Endodermal cell (in vitro differentiated cells): ENCODE measurements around the gene CHMP2A. TPM values are rescaled to one million over a fixed set of nuclear protein-coding genes. Genes with fewer than 3 reads are reported as not detected.

Source experiments
- DNase-seq: peaks from one replicate; pipeline ENCODE4 v3.0.0-alpha.2; 2017
- H3K27ac ChIP-seq: 2 replicates; pipeline ENCODE4 v1.5.1; 2013; ENCODE audit warnings: mild to moderate bottlenecking, low read depth, low read length, moderate library complexity
- H3K27me3 ChIP-seq: 2 replicates; pipeline ENCODE4 v1.6.1; 2013; ENCODE audit warnings: mild to moderate bottlenecking, low read length, moderate library complexity; ENCODE audit not compliant: insufficient read depth, control insufficient read depth, poor library complexity, severe bottlenecking
- H3K36me3 ChIP-seq: 2 replicates; pipeline ENCODE4 v1.7.0; 2013; ENCODE audit warnings: mild to moderate bottlenecking, low read length, moderate library complexity; ENCODE audit not compliant: control insufficient read depth, insufficient read depth
- H3K4me1 ChIP-seq: one replicate; pipeline ENCODE4 v1.7.0; 2013; ENCODE audit warnings: low read length; ENCODE audit not compliant: control insufficient read depth, insufficient read depth
- H3K4me3 ChIP-seq: 2 replicates; pipeline ENCODE4 v1.5.1; 2013; ENCODE audit warnings: mild to moderate bottlenecking, low read length, moderate library complexity
- H3K9ac ChIP-seq: 2 replicates; pipeline ENCODE4 v1.6.1; 2013; ENCODE audit warnings: mild to moderate bottlenecking, low read length, moderate library complexity; ENCODE audit not compliant: poor library complexity, severe bottlenecking; ENCODE audit errors: extremely low read depth
- H3K9me3 ChIP-seq: 2 replicates; pipeline ENCODE4 v1.6.1; 2013; ENCODE audit warnings: mild to moderate bottlenecking, low read length, moderate library complexity; ENCODE audit not compliant: control insufficient read depth
- H3K27ac Mint-ChIP-seq: 2 replicates; pipeline ENCODE4 v1.8.0; 2020; ENCODE audit warnings: mixed read lengths
- H3K27me3 Mint-ChIP-seq: 2 replicates; pipeline ENCODE4 v1.8.0; 2021; ENCODE audit warnings: mild to moderate bottlenecking, mixed read lengths; ENCODE audit not compliant: insufficient read depth
- H3K36me3 Mint-ChIP-seq: 2 replicates; pipeline ENCODE4 v1.8.0; 2020; ENCODE audit warnings: low read depth, mixed read lengths
- H3K4me1 Mint-ChIP-seq: 2 replicates; pipeline ENCODE4 v1.8.0; 2020; ENCODE audit warnings: mixed read lengths
- H3K4me3 Mint-ChIP-seq: 2 replicates; pipeline ENCODE4 v1.8.0; 2020; ENCODE audit warnings: mild to moderate bottlenecking, moderate library complexity, mixed read lengths
- H3K9me3 Mint-ChIP-seq: 2 replicates; pipeline ENCODE4 v1.8.0; 2020; ENCODE audit warnings: mild to moderate bottlenecking, mixed read lengths
- CTCF ChIP-seq: fragments of 200-600 bp; sonication (generic); conservative IDR thresholded peaks from 2 replicates; pipeline ENCODE4 v1.5.0; 2021; ENCODE audit warnings: antibody characterized with exemption, mild to moderate bottlenecking
- WGBS, 2 experiments: methylation state at CpG; one replicate each; pipeline versions ENCODE4 v1.1.5 to v1.1.7; 2013; ENCODE audit warnings: missing lambda C conversion rate in 2 of 2, mixed read lengths in 1 of 2; ENCODE audit not compliant: insufficient coverage in 1 of 2, insufficient read length in 1 of 2; 5-methylcytosine and 5-hydroxymethylcytosine counted together
- total RNA-seq, 2 donors: library from RNA; stranded (reverse); fragmentation: NEBNext Ultra II Directional in 1 of 2; extraction: Animal tissue kit (Norgen Biotek cat#: 25700) in 1 of 2; gene quantifications; 2 replicates in 1 of 2; 3 replicates in 1 of 2; pipeline ENCODE4 v1.2.1, GENCODE V29; 2021

The CHMP2A gene
- total RNA-seq, 2 donors from 2014 or later = 97.7 to 147 TPM

GRCh38 chr19:58551123-58551497, 3.8 kb downstream of the CHMP2A start:
- H3K9me3 ChIP-seq = no peaks in the 10 kb centered on the region
- Mint-ChIP-seq H3K4me3 (no peak overlapping the region), H3K36me3 (peaks cover 61% of the 10 kb centered on the region), H3K9me3 (no peaks in the 10 kb centered on the region), H3K27ac (peak overlapping the region; percentile 70), H3K27me3 (no peaks in the 10 kb centered on the region), H3K4me1 (peaks cover 25% of the 10 kb centered on the region)
- no peak overlapping the region for H3K4me3 ChIP-seq
- no peak overlapping the region for H3K9ac ChIP-seq
- no peaks in the 10 kb centered on the region for H3K27me3 ChIP-seq
- TF ChIP-seq CTCF = no peak
- no peak for DNase-seq
- H3K27ac ChIP-seq = no peak overlapping the region
- H3K4me1 ChIP-seq = peaks cover 4% of the 10 kb centered on the region
- peaks cover 82% of the 10 kb centered on the region for H3K36me3 ChIP-seq
- 67 to 100% methylated on average over 1 of the region's 1 CpG for WGBS, 2 experiments

GRCh38 chr19:58550362-58551122, 4.4 kb downstream of the CHMP2A start:
- DNase-seq = no peak
- peak overlapping the region; percentile 70 for H3K27ac Mint-ChIP-seq
- Histone ChIP-seq H3K27ac (no peak overlapping the region), H3K9me3 (no peaks in the 10 kb centered on the region), H3K36me3 (peaks cover 84% of the 10 kb centered on the region), H3K4me3 (no peak overlapping the region), H3K4me1 (peaks cover 4% of the 10 kb centered on the region), H3K27me3 (no peaks in the 10 kb centered on the region), H3K9ac (no peak overlapping the region)
- H3K27me3 Mint-ChIP-seq = no peaks in the 10 kb centered on the region
- WGBS, 2 experiments = 97% methylated on average over 9 to 13 of the region's 13 CpGs
- peaks cover 65% of the 10 kb centered on the region for H3K36me3 Mint-ChIP-seq
- no peaks in the 10 kb centered on the region for H3K9me3 Mint-ChIP-seq
- peaks cover 29% of the 10 kb centered on the region for H3K4me1 Mint-ChIP-seq
- TF ChIP-seq CTCF = no peak
- no peak overlapping the region for H3K4me3 Mint-ChIP-seq

- H3K9me3 Mint-ChIP-seq = no peaks in the 10 kb centered on the region
- peaks cover 65% of the 10 kb centered on the region for H3K36me3 Mint-ChIP-seq
- Histone ChIP-seq H3K4me3 (no peak overlapping the region), H3K27ac (no peak overlapping the region), H3K9ac (no peak overlapping the region), H3K4me1 (peaks cover 4% of the 10 kb centered on the region), H3K27me3 (no peaks in the 10 kb centered on the region), H3K9me3 (no peaks in the 10 kb centered on the region), H3K36me3 (peaks cover 84% of the 10 kb centered on the region)
- H3K27ac Mint-ChIP-seq = peak overlapping the region; percentile 72
- no peak for TF ChIP-seq CTCF
- H3K27me3 Mint-ChIP-seq = no peaks in the 10 kb centered on the region
- H3K4me1 Mint-ChIP-seq = peaks cover 23% of the 10 kb centered on the region
- 80 to 96% methylated on average over 2 to 11 of the region's 11 CpGs for WGBS, 2 experiments
- DNase-seq = no peak
- H3K4me3 Mint-ChIP-seq = no peak overlapping the region
These were observed 5.1 kb downstream of the CHMP2A start for GRCh38 chr19:58549664-58550361.
